HG03571 (cell line): Measurements from ENCODE around the gene SULT1B1.

Experiments used
- ATAC-seq: cut with Tn5 transposase; IDR thresholded peaks from one replicate; pipeline ENCODE4 v1.9.1; 2021; ENCODE audit not compliant: unreplicated experiment

Gene SULT1B1

DNA sequence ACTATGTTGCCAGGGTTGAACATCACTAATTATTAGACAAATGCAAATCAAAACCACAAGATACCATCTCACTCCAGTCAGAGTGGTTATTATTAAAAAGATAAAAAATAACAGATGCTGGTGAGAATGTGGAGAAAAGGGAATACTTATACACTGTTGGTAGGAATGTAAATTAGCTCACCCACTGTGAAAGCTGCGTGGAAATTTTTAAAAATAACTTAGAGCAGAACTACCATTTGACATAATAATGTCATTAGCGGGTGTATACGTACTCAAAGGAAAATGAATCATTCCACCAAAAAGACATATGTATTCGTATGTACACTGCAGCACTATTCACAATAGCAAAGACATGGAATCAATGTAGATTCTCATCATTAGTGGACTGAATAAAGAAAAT is 58.7 kb downstream of the SULT1B1 start:
- ATAC-seq, result no peak

DNA sequence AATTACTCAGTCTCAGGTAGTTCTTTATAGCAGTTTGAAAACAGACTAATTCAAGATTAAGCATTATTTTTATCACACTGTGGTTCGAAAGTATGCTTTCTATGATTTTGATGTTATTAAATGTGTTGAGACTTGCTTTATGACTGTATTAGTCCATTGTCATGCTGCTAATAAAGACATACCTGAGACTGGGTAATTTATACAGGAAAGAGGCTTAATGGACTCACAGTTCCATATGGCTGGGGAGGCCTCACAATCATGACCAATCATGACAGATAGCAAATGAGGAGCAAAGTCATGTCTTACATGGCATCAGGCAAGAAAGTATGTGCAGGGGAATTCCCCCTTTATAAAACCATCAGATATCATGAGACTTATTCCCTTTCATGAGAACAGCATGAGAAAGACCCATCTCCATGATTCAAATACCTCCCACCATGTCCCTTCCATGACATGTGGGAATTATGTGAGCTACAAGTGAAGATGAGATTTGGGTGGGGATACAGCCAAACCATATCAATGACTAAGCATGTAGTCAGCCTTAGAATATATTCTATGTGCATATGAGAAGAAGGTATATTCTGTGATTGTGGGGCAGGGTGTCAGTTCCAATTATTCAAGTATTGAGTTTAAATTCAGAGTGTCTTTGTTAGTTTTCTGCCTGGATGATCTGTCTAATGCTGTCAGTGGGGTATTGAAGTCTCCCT is 62.7 kb downstream of the SULT1B1 start:
- no peak for ATAC-seq

DNA sequence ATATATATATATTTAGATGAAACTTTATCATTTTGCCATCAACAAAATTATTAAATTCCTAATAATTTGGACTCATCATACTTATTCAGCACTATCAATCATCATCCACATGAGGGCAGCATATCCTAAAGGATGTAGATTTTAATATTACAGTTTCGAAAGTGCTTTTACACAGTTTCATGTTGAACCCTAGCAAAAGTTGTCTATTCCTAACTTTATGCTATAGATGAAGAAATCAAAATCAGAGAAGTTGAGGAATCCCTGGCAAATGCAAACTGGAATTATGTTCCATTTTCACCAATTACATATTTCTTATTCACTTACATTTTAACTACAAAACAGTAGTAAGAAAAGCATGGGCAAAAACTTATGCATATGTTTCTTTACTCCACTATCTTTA is 70.8 kb downstream of the SULT1B1 start:
- ATAC-seq, result no peak

DNA sequence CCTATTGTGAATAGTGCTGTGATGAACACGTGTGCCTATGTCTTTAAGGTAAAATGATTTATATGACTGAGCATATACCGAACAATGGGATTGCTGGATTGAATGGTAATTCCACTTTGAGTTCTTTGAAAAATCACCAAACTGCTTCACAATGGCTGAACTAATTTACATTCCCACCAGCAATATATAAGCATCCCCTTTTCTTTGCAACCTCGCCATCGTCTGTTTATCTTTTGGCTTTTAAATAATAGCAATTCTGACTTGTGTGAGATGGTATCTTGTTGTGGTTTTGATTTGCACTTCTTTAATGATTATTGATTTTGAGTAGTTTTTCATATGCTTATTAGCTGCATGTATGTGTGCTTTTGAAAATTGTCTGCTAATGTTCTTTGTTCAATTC is 75.6 kb downstream of the SULT1B1 start:
- no peak for ATAC-seq
